Measurements from ENCODE around the gene CAPN2. TPM values are rescaled to one million over a fixed set of nuclear protein-coding genes. Genes with fewer than 3 reads are reported as not detected.
"Not testable (repeated sequence)": the region's sequence is repeated elsewhere in the genome, so short reads cannot be mapped to it uniquely, and the experiment has no call there.

CAPN2 gene
- total RNA-seq, 1 donor from 2014 or later, result 151 TPM

DNA sequence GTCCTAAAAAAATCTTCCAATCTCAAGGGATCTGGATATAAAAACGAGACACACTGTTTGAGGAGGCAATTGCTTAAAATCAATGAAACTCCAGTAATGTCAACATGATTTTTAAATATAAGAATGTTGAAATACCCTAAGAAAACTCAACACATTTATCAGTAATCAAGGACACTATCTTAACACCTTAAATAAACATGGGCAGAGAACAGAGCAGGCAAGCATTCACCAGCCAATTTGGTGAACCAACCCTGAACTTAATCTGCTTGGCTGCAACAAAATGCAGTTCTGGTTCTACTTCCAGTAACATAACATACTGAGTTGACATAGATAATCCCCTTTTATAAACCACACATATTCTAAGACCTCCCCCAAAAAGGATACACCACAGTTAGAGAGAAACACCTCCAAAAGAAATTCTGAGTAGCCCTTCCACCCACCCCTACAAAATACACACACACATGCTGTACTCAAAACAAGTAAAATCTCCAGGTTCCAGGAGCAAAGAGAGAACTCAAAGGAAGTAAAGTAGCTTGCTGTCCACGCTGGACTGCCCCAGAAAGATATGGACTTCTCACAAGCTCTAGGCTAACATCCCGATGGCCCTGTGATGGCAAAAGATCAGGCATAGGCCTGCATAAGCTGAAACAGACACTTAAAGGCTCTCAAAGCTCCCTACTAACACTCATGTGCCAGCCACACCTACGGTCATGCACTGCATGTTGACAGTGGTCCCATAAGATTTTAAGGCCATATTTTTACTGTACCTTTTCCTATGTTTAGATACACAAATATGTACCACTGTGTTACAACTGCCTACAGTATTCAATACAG is 102.9 kb downstream of the CAPN2 start:
- H3K27ac Mint-ChIP-seq, result peak overlapping the region; percentile 39
- H3K4me1 Mint-ChIP-seq, result peaks cover 10% of the 10 kb centered on the region
- peaks cover 34% of the 10 kb centered on the region for H3K36me3 Mint-ChIP-seq

DNA sequence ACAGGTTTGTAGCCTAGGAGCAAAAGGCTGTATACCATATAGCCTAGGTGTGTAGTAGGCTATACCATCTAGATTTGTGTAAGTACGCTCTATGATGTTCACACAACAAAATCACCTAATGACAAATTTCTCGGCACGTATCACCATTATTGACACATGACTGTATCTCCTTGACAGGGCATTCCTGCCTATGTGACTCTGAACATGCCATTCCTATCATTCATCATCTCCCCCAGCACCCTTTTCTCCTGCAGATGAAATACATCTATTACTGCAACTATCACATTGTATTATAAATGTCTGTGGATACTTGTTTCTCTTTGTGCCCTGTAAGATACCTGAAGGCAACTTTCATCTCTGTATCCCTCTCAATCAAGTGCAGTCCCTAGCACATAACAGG is 103.5 kb downstream of the CAPN2 start:
- no peaks in the 10 kb centered on the region for H3K27me3 Mint-ChIP-seq (ENCODE audit: low read depth)
- H3K4me1 Mint-ChIP-seq, result peaks cover 10% of the 10 kb centered on the region
- H3K36me3 Mint-ChIP-seq, result peaks cover 30% of the 10 kb centered on the region
- TF ChIP-seq, protein P1, sequence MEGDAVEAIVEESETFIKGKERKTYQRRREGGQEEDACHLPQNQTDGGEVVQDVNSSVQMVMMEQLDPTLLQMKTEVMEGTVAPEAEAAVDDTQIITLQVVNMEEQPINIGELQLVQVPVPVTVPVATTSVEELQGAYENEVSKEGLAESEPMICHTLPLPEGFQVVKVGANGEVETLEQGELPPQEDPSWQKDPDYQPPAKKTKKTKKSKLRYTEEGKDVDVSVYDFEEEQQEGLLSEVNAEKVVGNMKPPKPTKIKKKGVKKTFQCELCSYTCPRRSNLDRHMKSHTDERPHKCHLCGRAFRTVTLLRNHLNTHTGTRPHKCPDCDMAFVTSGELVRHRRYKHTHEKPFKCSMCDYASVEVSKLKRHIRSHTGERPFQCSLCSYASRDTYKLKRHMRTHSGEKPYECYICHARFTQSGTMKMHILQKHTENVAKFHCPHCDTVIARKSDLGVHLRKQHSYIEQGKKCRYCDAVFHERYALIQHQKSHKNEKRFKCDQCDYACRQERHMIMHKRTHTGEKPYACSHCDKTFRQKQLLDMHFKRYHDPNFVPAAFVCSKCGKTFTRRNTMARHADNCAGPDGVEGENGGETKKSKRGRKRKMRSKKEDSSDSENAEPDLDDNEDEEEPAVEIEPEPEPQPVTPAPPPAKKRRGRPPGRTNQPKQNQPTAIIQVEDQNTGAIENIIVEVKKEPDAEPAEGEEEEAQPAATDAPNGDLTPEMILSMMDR (IDR thresholded peaks at IDR 0.05; ENCODE audit: unreplicated experiment), result no peak
- H3K9me3 Mint-ChIP-seq, result no peaks in the 10 kb centered on the region
- no peak for DNase-seq (ENCODE audit: low spot score in 2 of 2, unreplicated experiment in 2 of 2)
- H3K4me3 Mint-ChIP-seq, result no peak overlapping the region
- H3K27ac Mint-ChIP-seq, result no peak overlapping the region

More for the DNA sequence above, 102.9 kb downstream of the CAPN2 start:
- TF ChIP-seq, protein P1 (IDR thresholded peaks at IDR 0.05; ENCODE audit: unreplicated experiment), result no peak
- no peaks in the 10 kb centered on the region for H3K27me3 Mint-ChIP-seq (ENCODE audit: low read depth)
- no peaks in the 10 kb centered on the region for H3K9me3 Mint-ChIP-seq
- H3K4me3 Mint-ChIP-seq, result no peak overlapping the region
- no peak for DNase-seq (ENCODE audit: low spot score in 2 of 2, unreplicated experiment in 2 of 2)

DNA sequence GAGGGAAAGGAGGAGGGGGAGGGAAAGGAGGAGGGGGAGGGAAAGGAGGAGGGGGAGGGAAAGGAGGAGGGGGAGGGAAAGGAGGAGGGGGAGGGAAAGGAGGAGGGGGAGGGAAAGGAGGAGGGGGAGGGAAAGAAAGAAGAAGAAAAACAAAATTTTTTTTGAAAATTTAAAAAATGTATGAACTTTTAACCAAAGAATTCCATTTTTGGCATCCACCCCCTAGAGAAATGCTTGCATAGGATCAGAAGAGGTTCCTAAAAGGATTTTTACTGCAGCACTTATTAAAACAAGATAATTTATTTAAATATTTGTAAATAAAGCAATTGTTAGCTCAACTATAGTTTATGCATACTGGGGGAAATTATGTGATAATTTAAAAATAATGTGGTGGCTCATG is 104.9 kb downstream of the CAPN2 start:
- not testable (repeated sequence) for H3K9me3 Mint-ChIP-seq; H3K4me1 Mint-ChIP-seq; H3K4me3 Mint-ChIP-seq; H3K27me3 Mint-ChIP-seq (ENCODE audit: low read depth); H3K27ac Mint-ChIP-seq; DNase-seq (ENCODE audit: low spot score in 2 of 2, unreplicated experiment in 2 of 2)
- peaks cover 26% of the 10 kb centered on the region for H3K36me3 Mint-ChIP-seq

DNA sequence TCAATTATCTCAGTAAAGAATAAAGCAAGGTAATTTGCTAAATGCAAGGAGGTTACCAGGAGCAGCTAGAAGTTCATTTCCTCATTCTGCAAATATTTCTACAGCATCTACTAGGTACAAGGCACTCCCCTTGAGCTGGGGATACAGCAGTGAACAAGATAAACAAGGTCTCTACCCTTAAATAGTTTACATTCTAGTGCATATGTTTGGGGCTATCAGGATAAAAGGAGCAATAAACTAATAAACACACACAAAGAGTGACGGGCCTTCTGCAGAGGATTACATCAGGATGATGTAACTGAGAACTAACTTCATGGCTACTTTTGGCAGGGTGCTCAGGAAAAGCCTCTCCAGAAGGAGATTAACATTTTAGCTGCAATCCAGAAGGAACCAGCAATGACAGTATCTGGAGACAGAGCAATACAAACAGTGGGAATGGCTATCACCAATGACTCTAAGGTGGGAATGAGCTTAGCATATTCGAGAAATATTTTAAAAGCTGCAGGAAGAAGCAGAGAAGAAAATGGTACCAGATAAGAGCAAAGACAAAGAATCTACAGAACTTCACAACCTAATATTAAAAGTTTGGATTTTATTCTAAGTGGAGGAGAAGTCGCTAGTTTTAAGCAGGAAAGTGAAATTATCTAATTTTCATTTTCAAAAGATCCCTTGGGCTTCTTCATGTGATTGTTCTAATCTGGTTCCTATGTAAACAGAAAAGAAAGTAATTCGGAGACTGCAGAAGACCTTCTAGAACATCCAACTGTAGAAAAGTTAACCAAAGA is 107.6 kb downstream of the CAPN2 start:
- H3K4me1 Mint-ChIP-seq, result peaks cover 10% of the 10 kb centered on the region
- no peak overlapping the region for H3K4me3 Mint-ChIP-seq
- H3K27me3 Mint-ChIP-seq (ENCODE audit: low read depth), result no peaks in the 10 kb centered on the region
- peaks cover 11% of the 10 kb centered on the region for H3K36me3 Mint-ChIP-seq
- TF ChIP-seq, protein P1 (IDR thresholded peaks at IDR 0.05; ENCODE audit: unreplicated experiment), result no peak
- peak overlapping the region; percentile 82 for H3K27ac Mint-ChIP-seq
- no peaks in the 10 kb centered on the region for H3K9me3 Mint-ChIP-seq
- no peak for DNase-seq (ENCODE audit: low spot score in 2 of 2, unreplicated experiment in 2 of 2)

GRCh38 chr1:223820515-223820858 is 108.1 kb downstream of the CAPN2 start:
- Mint-ChIP-seq H3K36me3 (peaks cover 11% of the 10 kb centered on the region), H3K27me3 (ENCODE audit: low read depth) (no peaks in the 10 kb centered on the region), H3K4me3 (no peak overlapping the region), H3K27ac (peak overlapping the region; percentile 82), H3K4me1 (peaks cover 6% of the 10 kb centered on the region), H3K9me3 (no peaks in the 10 kb centered on the region)
- TF ChIP-seq, protein P1 (IDR thresholded peaks at IDR 0.05; ENCODE audit: unreplicated experiment), result no peak
- no peak for DNase-seq (ENCODE audit: low spot score in 2 of 2, unreplicated experiment in 2 of 2)

- H3K27ac Mint-ChIP-seq, result no peak overlapping the region
- no peaks in the 10 kb centered on the region for H3K27me3 Mint-ChIP-seq (ENCODE audit: low read depth)
- TF ChIP-seq, protein P1 (IDR thresholded peaks at IDR 0.05; ENCODE audit: unreplicated experiment), result no peak
- peaks cover 6% of the 10 kb centered on the region for H3K4me1 Mint-ChIP-seq
- no peak overlapping the region for H3K4me3 Mint-ChIP-seq
- H3K9me3 Mint-ChIP-seq, result no peaks in the 10 kb centered on the region
- DNase-seq (ENCODE audit: low spot score in 2 of 2, unreplicated experiment in 2 of 2), result no peak
- H3K36me3 Mint-ChIP-seq, result peaks cover 11% of the 10 kb centered on the region
These were observed 108.6 kb downstream of the CAPN2 start for GRCh38 chr1:223820971-223821370.

Data from mesothelial cell of epicardium (in vitro differentiated cells).